Keratinocyte (primary cell): ENCODE results near the gene CCDC186.

Experiments used
- EZH2 ChIP-seq: IDR thresholded peaks from one replicate; pipeline ENCODE4 v1.6.1; 2012; ENCODE audit warnings: inconsistent platforms, mild to moderate bottlenecking, low read length, moderate library complexity
- TF ChIP-seq, protein P1 (sequence below), 3 experiments: IDR thresholded peaks in 1 of 3; conservative IDR thresholded peaks in 1 of 3; optimal IDR thresholded peaks in 1 of 3; 2 replicates in 2 of 3; 3 replicates in 1 of 3; pipeline versions ENCODE3 to v1.5.1; 2011; ENCODE audit warnings: low read length in 3 of 3, mild to moderate bottlenecking in 3 of 3, moderate library complexity in 2 of 3, control low read depth in 1 of 3, inconsistent platforms in 1 of 3; ENCODE audit not compliant: insufficient read depth in 2 of 3; ENCODE audit errors: extremely low read depth in 1 of 3

DNA sequence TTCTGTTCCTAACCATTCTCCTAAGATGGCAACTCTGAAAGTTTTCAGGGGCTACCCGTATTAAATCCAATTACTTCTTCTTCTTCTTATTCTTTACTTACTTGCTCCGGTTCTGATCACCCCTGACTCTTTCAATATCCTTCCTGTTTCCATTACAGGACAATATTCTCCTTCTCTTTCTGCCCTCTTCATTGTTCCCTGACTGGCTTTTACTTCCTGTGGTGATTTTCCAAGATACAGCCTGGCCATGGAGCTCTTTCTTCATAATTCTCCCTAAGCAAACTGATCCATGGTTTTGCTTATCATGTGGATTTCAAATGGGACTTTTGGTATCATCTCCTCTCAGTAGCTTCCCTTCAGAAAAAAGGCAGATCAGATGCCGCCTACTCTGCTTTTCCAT lies 35.4 kb downstream of the CCDC186 start:
- TF ChIP-seq, protein P1, sequence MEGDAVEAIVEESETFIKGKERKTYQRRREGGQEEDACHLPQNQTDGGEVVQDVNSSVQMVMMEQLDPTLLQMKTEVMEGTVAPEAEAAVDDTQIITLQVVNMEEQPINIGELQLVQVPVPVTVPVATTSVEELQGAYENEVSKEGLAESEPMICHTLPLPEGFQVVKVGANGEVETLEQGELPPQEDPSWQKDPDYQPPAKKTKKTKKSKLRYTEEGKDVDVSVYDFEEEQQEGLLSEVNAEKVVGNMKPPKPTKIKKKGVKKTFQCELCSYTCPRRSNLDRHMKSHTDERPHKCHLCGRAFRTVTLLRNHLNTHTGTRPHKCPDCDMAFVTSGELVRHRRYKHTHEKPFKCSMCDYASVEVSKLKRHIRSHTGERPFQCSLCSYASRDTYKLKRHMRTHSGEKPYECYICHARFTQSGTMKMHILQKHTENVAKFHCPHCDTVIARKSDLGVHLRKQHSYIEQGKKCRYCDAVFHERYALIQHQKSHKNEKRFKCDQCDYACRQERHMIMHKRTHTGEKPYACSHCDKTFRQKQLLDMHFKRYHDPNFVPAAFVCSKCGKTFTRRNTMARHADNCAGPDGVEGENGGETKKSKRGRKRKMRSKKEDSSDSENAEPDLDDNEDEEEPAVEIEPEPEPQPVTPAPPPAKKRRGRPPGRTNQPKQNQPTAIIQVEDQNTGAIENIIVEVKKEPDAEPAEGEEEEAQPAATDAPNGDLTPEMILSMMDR (optimal IDR thresholded peaks at IDR 0.05 in 1 of 3, IDR thresholded peaks at IDR 0.05 in 1 of 3, conservative IDR thresholded peaks at IDR 0.05 in 1 of 3; ENCODE audit: extremely low read depth in 1 of 3, insufficient read depth in 2 of 3, low read length in 3 of 3): no peak
- no peak for TF ChIP-seq EZH2
